ENCODE data around the gene SLC6A12.

Gene SLC6A12

GRCh38 chr12:177336-177979 lies 36.5 kb downstream of the SLC6A12 start:
- no peak for DNase-seq (ENCODE audit: low read depth)

DNA sequence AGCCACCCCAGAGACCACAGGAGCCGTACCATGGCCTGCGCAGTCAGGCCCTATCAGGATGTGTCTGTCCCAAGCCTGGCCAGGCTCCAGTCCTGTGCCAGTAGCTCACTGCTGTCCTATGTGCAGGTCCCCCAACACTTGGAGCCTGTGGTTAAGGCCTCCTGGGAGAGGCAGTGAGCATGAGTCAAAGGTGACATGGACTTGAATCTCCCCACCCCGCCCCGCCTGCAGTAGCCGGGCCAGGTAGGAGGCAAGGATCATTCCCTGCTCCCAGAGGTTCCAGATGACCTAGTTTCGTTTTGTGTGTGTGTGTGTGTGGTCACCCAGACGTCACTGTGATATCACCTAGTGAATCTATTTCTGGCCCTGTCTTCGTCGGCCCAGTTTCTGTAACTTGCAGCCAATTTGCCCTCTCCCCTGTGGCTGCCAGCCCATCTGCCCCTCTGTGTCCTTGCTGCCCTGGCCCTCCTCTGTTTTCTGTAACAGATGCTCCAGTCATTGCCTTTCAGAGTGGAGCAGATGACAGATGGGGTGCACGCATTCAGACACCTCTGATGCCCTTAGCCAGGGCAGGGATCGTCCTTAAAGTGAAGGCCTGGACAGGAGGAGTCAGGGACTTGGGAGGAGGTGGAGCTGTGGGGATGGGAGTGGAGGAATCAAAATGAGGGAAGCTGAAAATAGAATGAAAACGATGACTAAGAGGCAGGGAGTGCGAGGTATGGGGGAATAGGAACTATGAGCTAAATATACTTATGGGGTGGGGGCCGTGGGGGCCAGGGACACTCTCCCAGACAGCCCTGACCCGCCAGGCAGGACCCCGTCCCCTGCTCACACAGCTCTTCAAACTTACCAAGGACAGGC lies 37.4 kb downstream of the SLC6A12 start:
- DNase-seq (ENCODE audit: low read depth), result no peak

DNA sequence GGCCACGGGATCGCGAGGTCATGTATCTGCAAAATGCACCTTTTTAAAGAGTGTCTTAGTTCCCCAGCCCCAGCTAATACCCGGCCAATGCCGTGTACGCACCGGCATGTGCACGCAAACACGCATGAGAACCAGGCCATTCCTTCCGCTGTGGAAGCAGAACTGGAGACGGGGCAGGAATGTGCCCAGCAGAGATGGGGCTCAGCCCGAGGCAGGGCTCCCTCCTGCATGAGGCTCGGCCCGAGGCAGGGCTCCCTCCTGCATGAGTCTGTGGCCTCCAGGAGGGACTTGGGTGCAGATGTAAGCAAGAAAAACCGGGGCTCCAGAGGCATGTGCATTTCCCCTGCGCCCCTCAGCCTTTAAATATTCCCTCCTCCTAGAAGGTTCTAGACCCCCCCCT lies 38.2 kb downstream of the SLC6A12 start:
- DNase-seq (ENCODE audit: low read depth), result no peak

DNA sequence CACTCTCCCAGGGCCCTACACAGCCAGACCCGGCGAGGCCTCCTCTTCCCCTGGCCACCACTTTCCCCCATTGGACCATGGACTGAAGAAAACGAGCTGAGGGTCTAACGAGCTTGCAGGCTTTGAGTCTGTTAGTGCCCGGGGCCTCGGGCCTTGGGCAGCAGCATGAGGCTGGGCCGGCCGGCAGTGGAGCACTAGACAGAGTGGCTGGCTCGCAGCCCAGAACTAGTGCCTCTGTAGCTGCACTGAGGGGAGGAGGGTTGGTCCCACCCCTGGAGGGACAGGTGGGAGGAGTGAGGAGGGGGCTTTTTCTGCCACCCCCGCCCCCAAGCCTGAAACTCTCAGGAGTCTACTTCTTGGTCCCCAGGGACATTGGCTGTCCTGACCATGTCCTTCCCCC lies 38.7 kb downstream of the SLC6A12 start:
- DNase-seq (ENCODE audit: low read depth), result no peak

DNA sequence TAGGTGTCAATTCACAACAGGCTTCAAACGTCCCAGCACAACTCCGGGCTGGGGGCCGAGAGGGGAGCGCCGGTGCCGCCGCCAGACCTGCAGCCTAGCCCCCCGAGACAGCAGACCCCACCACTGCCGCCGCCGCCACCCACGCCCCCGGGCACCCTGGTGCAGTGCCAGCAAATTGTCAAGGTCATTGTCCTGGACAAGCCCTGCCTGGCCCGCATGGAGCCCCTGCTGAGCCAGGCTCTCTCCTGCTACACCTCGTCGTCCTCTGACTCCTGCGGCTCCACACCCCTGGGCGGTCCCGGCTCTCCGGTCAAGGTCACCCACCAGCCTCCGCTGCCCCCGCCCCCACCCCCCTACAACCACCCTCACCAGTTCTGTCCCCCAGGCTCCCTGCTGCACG lies 39.4 kb downstream of the SLC6A12 start:
- DNase-seq (ENCODE audit: low read depth), result no peak

DNA sequence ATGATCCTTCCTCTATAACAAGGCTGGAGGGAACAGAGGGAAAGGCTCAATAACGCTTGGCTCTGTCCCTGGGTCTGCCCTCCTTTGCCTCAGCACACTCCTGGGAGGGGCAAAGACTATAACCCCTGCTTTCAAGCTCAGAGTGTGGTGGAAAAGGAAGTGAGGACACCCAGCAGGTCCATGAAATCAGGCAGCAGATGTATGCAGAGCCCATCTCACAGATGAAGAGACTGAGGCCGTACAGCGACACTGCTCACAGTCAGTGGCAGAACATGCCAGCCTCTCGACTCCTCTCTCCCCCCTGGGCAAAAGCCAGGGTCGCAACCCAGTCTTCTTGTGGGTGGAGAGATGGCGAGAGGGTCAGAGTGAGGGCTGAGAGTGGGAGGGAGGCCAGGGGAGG lies 39.8 kb downstream of the SLC6A12 start:
- no peak for DNase-seq (ENCODE audit: low read depth)

DNA sequence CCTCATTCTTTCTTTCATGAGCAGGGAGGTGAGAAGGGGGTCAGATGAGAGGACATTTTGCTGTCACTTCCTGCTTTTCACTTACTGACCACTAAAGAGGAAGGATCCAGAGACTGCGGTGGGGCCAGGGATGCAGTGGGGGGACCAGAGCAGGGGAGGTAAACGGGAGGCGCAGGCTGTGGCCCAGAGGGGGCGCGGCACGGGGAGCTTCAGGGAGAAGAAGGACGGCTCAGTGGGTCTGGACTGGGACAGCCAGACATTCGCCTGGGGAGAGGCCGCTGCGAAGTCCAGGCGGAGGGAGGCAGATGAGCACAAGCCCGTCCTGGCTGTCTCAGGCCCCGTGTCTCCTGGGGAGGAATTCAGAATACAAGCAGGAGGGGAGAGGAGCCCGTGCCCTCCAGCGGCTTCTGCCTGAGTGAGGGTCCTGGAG lies 41.2 kb downstream of the SLC6A12 start:
- no peak for DNase-seq (ENCODE audit: low read depth)

DNA sequence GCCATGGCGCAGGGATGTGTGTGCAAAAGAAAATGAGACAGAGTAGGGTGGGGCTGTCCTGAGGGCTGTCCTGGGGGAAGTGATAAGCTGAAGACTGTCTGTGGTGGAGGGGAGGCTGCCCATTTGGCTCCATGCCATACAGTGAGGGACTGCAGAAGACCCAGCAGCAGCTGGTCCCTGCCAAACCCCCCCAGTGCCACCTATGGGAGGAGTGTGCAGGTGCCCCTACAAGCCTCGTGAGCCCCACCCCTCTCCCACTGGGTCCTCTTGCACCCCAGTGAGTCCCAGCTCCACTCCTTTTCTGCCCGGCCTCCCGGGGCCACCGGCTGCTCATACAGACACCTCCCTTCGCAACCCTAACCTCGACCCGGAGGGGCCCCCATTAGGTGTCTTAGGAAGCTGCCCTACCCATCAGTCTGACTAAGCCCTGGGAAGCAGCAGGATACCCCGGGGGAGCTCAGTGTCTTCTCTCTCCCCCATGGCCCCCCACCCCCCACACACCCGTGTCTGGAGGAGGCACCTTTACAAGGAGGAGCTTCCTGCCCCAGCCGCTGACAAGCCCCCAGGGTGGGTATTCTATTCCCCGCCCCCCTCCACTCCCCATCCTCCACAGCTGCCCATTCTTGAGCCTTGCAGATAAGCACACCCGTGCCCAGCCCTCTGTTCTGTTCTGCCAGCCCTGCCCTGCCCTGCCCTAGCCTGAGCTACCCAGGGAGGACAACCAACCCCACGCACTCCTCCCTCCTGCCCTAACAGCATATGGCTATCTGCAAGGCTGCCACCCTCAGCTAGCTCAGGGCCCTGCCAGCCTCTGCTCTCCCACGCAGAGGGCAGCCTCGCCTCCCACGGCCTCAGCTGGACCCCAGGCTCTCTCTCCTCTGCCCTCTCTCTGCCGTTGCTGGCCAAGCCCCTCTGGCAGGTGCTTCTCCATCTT lies 41.9 kb downstream of the SLC6A12 start:
- no peak for DNase-seq (ENCODE audit: low read depth)

DNA sequence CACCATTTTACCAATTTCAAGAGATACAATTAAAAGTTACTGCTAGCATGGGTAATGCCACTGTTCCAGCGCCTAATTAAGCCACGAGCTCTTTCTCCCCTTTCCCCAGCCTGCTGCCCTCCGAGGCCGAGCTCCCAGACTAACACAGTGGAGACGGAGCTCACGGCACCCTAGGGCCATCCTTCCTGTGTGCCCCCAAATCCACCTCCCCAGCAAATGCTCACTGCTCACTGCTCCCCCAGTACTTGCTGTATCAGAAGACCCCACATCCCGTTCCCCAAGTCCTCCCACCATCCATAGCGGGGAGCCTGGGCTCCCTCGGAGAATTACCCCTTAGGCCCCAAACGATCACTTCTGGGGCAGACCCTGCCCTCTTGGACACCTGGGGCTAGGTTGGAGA lies 42.7 kb downstream of the SLC6A12 start:
- DNase-seq (ENCODE audit: low read depth), result no peak

DNA sequence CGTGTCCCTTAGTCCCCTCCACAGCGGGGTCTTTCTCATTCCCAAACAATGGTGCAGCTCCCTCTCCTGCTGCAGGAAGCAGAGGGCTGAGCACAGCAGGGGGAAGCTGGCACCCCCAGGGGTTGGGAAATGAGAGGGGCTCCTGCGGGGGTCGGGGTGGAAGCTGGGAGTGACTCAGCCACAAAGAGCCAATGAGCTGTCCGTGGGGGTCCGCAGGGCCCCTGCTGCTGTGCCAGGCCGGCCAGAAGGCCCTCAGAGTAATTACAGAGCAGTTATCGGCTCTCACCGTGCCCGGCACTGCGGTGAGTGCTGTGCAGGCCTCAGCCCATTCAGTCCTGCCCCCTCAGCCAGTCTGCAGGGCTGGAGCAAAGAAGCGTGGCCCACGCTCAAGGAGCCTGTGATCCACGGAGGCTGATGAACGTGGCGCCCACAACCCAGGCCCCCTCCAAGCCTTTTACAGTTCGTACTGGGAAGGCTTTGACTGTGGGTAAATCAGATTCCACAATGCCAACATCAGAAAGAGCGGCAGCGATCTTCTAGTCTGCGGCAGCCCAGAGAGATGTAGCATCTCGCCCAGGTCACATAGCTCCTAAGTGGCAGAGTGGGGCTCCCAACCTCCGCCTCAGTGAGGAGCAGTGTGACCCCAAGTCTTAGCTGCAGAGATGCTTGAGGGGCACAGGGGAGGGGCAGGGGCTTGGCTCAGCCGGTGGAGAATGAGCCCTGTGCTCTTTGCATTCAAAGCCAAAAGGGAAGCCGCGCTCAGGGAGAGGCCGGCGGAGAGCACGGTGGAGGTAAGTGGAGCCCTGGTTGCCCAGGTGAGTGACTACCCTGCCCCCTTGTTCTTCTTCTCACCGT lies 43.4 kb downstream of the SLC6A12 start:
- DNase-seq (ENCODE audit: low read depth), result no peak

- no peak for DNase-seq (ENCODE audit: low read depth)
Observed at GRCh38 chr12:169528-170370, 44.2 kb downstream of the SLC6A12 start.

DNA sequence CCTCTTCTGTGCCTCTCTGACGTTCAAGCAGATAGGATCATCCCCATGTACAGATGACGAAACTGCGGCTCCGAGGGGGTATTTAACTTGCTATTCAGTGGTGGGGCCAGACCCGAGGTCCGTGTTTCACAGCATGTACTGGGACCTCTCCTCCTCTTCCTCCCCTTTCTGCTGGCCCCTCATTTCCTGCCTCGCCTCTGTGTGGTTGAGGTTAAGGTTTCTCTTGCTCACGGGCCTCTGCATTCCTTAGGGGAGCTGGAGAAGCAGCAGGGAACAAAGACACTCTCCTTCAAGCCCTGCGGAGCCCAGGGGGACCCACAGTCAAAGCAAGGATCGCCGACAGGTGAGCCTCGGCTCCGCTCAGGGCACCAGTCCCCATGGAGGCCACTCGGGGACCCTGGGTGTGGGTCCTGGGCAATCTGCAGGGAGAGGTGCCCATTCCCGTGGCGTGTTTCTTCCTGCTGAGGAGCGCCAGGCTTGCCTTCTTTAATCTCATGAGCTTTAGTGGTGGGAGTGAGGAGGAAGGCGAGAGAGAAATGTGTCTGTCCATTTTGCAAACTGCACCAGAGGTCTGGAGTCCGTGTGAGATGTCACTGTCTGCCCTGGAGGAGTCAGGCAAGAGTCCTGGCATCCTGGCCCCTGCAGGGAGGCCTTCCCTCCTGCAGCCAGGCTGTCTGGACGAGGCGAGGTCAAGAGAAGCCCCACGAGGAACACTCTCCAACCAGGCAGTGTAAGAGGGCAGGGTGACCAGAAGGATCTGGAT lies 45.0 kb downstream of the SLC6A12 start:
- DNase-seq (ENCODE audit: low read depth), result no peak

- no peak for DNase-seq (ENCODE audit: low read depth)
Observed at GRCh38 chr12:167959-168600, 45.9 kb downstream of the SLC6A12 start.

- no peak for DNase-seq (ENCODE audit: low read depth)
Observed at GRCh38 chr12:166425-167075, 47.4 kb downstream of the SLC6A12 start.

DNA sequence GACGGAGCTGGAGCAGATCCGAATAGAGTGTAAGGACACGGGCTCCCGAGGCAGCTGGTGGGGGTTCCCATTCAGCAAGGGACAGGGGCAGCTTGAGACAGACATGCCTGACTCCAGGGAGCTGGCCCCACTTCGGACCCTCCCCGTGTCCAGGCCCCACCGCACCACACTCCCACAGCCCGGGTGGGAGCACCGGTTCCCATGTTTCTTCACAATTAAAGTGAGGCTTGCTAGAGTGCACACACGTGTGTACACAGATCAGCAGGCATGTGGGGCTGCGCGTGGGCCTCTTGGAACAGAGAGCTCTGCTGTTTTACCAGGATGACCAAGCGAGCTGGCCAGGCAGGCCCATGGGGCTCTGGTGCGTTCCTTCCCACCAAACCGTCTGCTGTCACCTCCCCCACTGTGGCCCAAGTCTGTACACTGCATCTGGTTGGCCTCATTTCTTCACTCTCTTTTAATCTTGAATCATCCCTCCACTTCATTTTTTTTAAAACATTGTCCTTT lies 48.0 kb downstream of the SLC6A12 start:
- no peak for DNase-seq (ENCODE audit: low read depth)

DNA sequence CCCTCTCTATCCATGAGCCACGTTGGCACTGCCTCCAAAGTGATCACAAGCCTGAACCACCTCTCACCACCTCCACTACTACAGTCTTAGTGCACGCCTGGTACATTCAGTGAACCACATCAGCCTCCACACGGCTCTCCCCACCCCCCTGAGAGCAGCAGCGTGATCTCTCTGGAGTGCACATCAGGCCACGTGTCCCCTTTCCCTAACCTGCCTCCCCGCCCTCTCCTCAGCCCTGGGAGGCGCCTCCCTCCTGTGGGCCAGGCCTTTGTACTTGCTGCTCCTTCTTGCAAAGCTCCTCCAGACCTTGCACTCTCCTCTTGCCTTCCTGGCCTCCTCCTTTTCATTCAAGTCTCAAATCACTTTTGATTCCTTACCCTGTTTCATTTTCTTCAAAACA lies 49.8 kb downstream of the SLC6A12 start:
- no peak for DNase-seq (ENCODE audit: low read depth)

GRCh38 chr12:163406-163986 lies 50.5 kb downstream of the SLC6A12 start:
- DNase-seq (ENCODE audit: low read depth), result no peak

Measured in activated T-cell treated with anti-CD3 and anti-CD28 coated beads for 24 hours (primary cell).